K562 (cell line): ENCODE measurements around the gene STX2. TPM values are rescaled to one million over a fixed set of nuclear protein-coding genes. Genes with fewer than 3 reads are reported as not detected.

ENCODE experiments used
- ATAC-seq: fragments of 200-7000 bp; cut with Tn5 transposase; 3 replicates; pipeline ENCODE4 v1.9.1; 2020; ENCODE audit warnings: moderate library complexity
- BruUV-seq: library from RNA; stranded (reverse); fragments of 400-500 nt; replicated peaks from 2 replicates; lab custom pipeline; 2021; lab: Mats Ljungman, UMichigan
- CTCF ChIA-PET: fragments of 300-600 bp; formaldehyde crosslinking; extraction: SDS; loops from one replicate; lab custom pipeline; 2021; ENCODE audit warnings: low intra/inter-chr PET ratio; lab: Yijun Ruan, JAX
- POLR2A ChIA-PET: fragments of 300-600, 350-650 bp; sonication (Branson Sonifier 250); formaldehyde crosslinking; extraction: SDS; loops from one replicate; lab custom pipeline; 2021; ENCODE audit warnings: antibody characterized with exemption, inconsistent platforms; lab: Yijun Ruan, JAX
- DNase-seq, 4 experiments: peaks; one replicate each; pipeline versions ENCODE4 v3.0.0 to v3.0.0-alpha.2; 2011 to 2018; ENCODE audit warnings: low spot score in 3 of 4, mixed read lengths in 3 of 4; ENCODE audit errors: extremely low read depth in 1 of 4
- FAIRE-seq: peaks from 2 replicates; lab custom pipeline; 2011; peaks lifted over from hg19 to GRCh38; lab: Jason Lieb, UNC
- H2AFZ ChIP-seq: 2 replicates; pipeline ENCODE4 v1.6.0; 2011; ENCODE audit warnings: low read depth, low read length, control low read depth, inconsistent platforms
- H3K27ac ChIP-seq: fragments of 200-600 bp; 3 replicates; pipeline ENCODE4 v1.8.0; 2011; ENCODE audit warnings: low read depth, mild to moderate bottlenecking, control low read depth, inconsistent platforms, low read length, moderate library complexity, mixed read lengths; ENCODE audit errors: extremely low read depth
- H3K27me3 ChIP-seq, 2 experiments: fragments of 300-600 bp in 1 of 2; 2 replicates in 1 of 2; 3 replicates in 1 of 2; pipeline versions ENCODE4 v1.6.0 to v1.8.0; 2011; ENCODE audit warnings: inconsistent platforms in 2 of 2, low read length in 2 of 2, mild to moderate bottlenecking in 1 of 2, mixed read lengths in 1 of 2, moderate library complexity in 1 of 2; ENCODE audit not compliant: control insufficient read depth in 2 of 2, insufficient read depth in 2 of 2
- H3K36me3 ChIP-seq: fragments of 300-600 bp; 3 replicates; pipeline ENCODE4 v1.8.0; 2011; ENCODE audit warnings: mild to moderate bottlenecking, low read length, inconsistent platforms; ENCODE audit not compliant: control insufficient read depth, insufficient read depth
- H3K4me1 ChIP-seq, 2 experiments: fragments of 200-600 bp in 1 of 2; replicated peaks in 1 of 2; 2 replicates in 1 of 2; 3 replicates in 1 of 2; pipeline versions ENCODE4 v1.5.1 to v1.8.0; 2011; ENCODE audit warnings: inconsistent platforms in 2 of 2, low read length in 2 of 2, mild to moderate bottlenecking in 1 of 2, mixed read lengths in 1 of 2, moderate library complexity in 1 of 2; ENCODE audit not compliant: control insufficient read depth in 2 of 2, insufficient read depth in 2 of 2
- H3K4me2 ChIP-seq: 2 replicates; pipeline ENCODE4 v1.6.1; 2011; ENCODE audit warnings: low read length, control low read depth, inconsistent platforms, mixed read lengths; ENCODE audit not compliant: insufficient read depth
- H3K4me3 ChIP-seq: fragments of 200-600 bp; sonication (generic), shearing (Covaris generic); 2 replicates; pipeline ENCODE4 v1.5.1; 2016; ENCODE audit warnings: control low read depth, inconsistent platforms
- H3K79me2 ChIP-seq: fragments of 200-600 bp; 3 replicates; pipeline ENCODE4 v1.8.0; 2011; ENCODE audit warnings: low read length, inconsistent platforms; ENCODE audit not compliant: control insufficient read depth, insufficient read depth
- H3K9ac ChIP-seq, 2 experiments: 2 replicates each; pipeline versions ENCODE4 v1.6.0 to v1.6.1; 2011; ENCODE audit warnings: low read depth in 2 of 2, low read length in 2 of 2, control low read depth in 1 of 2, inconsistent platforms in 1 of 2, mild to moderate bottlenecking in 1 of 2, mixed read lengths in 1 of 2; ENCODE audit not compliant: insufficient read depth in 1 of 2
- H3K9me1 ChIP-seq: one replicate; pipeline ENCODE4 v1.6.0; 2011; ENCODE audit warnings: inconsistent platforms, mild to moderate bottlenecking, low read length, moderate library complexity; ENCODE audit not compliant: control insufficient read depth, insufficient read depth
- H3K9me3 ChIP-seq: replicated peaks from 2 replicates; pipeline ENCODE4 v1.5.1; 2011; ENCODE audit warnings: low read depth, low read length, inconsistent platforms; ENCODE audit not compliant: control insufficient read depth, insufficient read depth
- H4K20me1 ChIP-seq: replicated peaks from 2 replicates; pipeline ENCODE4 v1.6.1; 2011; ENCODE audit warnings: low read length, inconsistent platforms, mixed read lengths; ENCODE audit not compliant: control insufficient read depth, insufficient read depth
- CTCF ChIP-seq, 3 experiments: IDR thresholded peaks in 2 of 3; conservative IDR thresholded peaks in 1 of 3; 2 replicates each; pipeline ENCODE4 v1.5.1; 2011 to 2012; ENCODE audit warnings: low read length in 3 of 3, mild to moderate bottlenecking in 3 of 3, control low read depth in 2 of 3, improper control_type of control experiment in 1 of 3, inconsistent platforms in 1 of 3, low read depth in 1 of 3, mixed read lengths in 1 of 3, moderate library complexity in 1 of 3; ENCODE audit not compliant: insufficient read depth in 2 of 3
- CTCFL ChIP-seq: IDR thresholded peaks from 2 replicates; pipeline ENCODE4 v1.6.1; 2011; ENCODE audit warnings: borderline replicate concordance, low read depth, mild to moderate bottlenecking, moderate library complexity, low read length; ENCODE audit not compliant: insufficient read depth, poor library complexity, severe bottlenecking
- MYBL2 ChIP-seq, 2 experiments: fragments of 450-650 bp in 1 of 2; sonication (generic) in 1 of 2; formaldehyde crosslinking in 1 of 2; IDR thresholded peaks; 2 replicates each; pipeline versions ENCODE4 v1.6.1 to v1.8.1; 2017 to 2022; ENCODE audit warnings: borderline replicate concordance in 1 of 2, inconsistent platforms in 1 of 2, low read depth in 1 of 2, mild to moderate bottlenecking in 1 of 2, missing genetic modification reagents in 1 of 2, moderate library complexity in 1 of 2
- NCOA2 ChIP-seq, 2 experiments: fragments of 450-650 bp; IDR thresholded peaks; 2 replicates each; pipeline ENCODE4 v1.6.1; 2018; ENCODE audit warnings: mild to moderate bottlenecking in 2 of 2, moderate library complexity in 1 of 2; ENCODE audit not compliant: partially characterized antibody in 2 of 2
- OTX1 ChIP-seq: fragments of 450-650 bp; formaldehyde crosslinking; IDR thresholded peaks from 2 replicates; pipeline ENCODE4 v1.4.0; 2022; ENCODE audit warnings: mild to moderate bottlenecking
- SMARCA5 ChIP-seq: fragments of 450-650 bp; IDR thresholded peaks from 2 replicates; pipeline ENCODE4 v1.6.1; 2016
- ZNF133 ChIP-seq: fragments of 250-450 bp; sonication (Bioruptor Pico); IDR thresholded peaks from 2 replicates; pipeline ENCODE4 v1.4.0; 2020; ENCODE audit warnings: mild to moderate bottlenecking
- ZNF143 ChIP-seq: sonication (generic); formaldehyde crosslinking; IDR thresholded peaks from 2 replicates; pipeline ENCODE4 v1.9.0; 2022; ENCODE audit warnings: mild to moderate bottlenecking, missing genetic modification reagents
- WGBS: fragments of 100-300 bp; shearing (Covaris generic); methylation state at CpG from one replicate; pipeline ENCODE4 v1.1.6; 2016; ENCODE audit warnings: low coverage, mixed read lengths; ENCODE audit not compliant: insufficient coverage; ENCODE audit errors: missing lambda C conversion rate; 5-methylcytosine and 5-hydroxymethylcytosine counted together
- in situ Hi-C: fragments of 300-500 bp; cut with MboI; formaldehyde crosslinking; loops from 4 replicates; pipeline ENCODE4 v1.15.0; 2018; ENCODE audit warnings: inconsistent platforms, mixed read lengths
- intact Hi-C: fragments of 100-400 bp; cut with micrococcal nuclease; formaldehyde crosslinking; loops from 2 replicates; pipeline ENCODE4 v1.14.2; 2022
- polyA plus RNA-seq, 8 experiments: library from polyadenylated mRNA; depleted of rRNA in 4 of 8; stranded (reverse) in 5 of 8; unstranded in 3 of 8; fragments of >200 nt; fragmentation: Nextera tagmentation in 2 of 8; fragmentation: Illumina TruSeq in 1 of 8; extraction: Ambion mirVana in 2 of 8; extraction: Trizol in 1 of 8; gene quantifications; 2 replicates each; pipeline versions ENCODE4 v1.2.1 to v1.2.3, GENCODE V29; 2011 to 2014; ENCODE audit warnings: inconsistent platforms in 1 of 8, missing spikeins in 1 of 8
- total RNA-seq, 7 experiments: library from RNA; depleted of rRNA in 6 of 7; stranded (reverse); fragments of >200 nt in 6 of 7; fragmentation: Illumina TruSeq in 2 of 7; extraction: Trizol in 2 of 7; gene quantifications; 2 replicates each; pipeline versions ENCODE4 v1.2.1 to v1.2.3, GENCODE V29; 2011 to 2021; ENCODE audit warnings: low replicate concordance in 1 of 7
- TF ChIP-seq, protein P1 (sequence below): sonication (generic); formaldehyde crosslinking; IDR thresholded peaks from 2 replicates; pipeline ENCODE4 v1.8.1; 2022; ENCODE audit warnings: missing genetic modification reagents
- TF ChIP-seq, protein P2 (sequence below): sonication (generic); formaldehyde crosslinking; IDR thresholded peaks from 2 replicates; pipeline ENCODE4 v1.4.0; 2020; ENCODE audit warnings: mild to moderate bottlenecking, missing genetic modification reagents

STX2 gene
- total and polyA plus RNA-seq, 9 of the 15 experiments (the other 6 are each of a cell fraction or from before 2014, with no cell fraction given) = 22.2 to 54.6 (median 30.8) TPM

- CTCF ChIA-PET = interaction anchor here (0.6 kb wide), 1 partner anchor 20 kb away, joined by 4 read pairs; the partner anchor contains the start of gene STX2
- BruUV-seq = no TSS peak
- Histone ChIP-seq H3K36me3 (peaks cover 68% of the 10 kb centered on the region), H2AFZ (no peak overlapping the region), H3K9me1 (no peaks in the 10 kb centered on the region), H3K9me3 (no peaks in the 10 kb centered on the region), H3K27me3 (no peaks in the 10 kb centered on the region), H3K4me3 (no peak overlapping the region), H3K4me2 (no peak overlapping the region), H3K79me2 (peaks cover 16% of the 10 kb centered on the region; the same call in 2 of the 3 replicates), H3K9ac (no peak overlapping the region), H3K27ac (no peak overlapping the region), H3K4me1 (peaks cover 0 to 11% of the 10 kb centered on the region in 2 experiments; a peak in 2 of 5 replicates), H4K20me1 (no peaks in the 10 kb centered on the region)
- ATAC-seq (peak; percentile 53), FAIRE-seq (no peak), DNase-seq (peak in 3 of 4 experiments; percentile 32 to 52 (median 48))
- POLR2A ChIA-PET = no interaction called here
- in situ Hi-C loops = no loop called here
- intact Hi-C loops = no loop called here
- 98% methylated on average over 22 of the region's 58 CpGs for WGBS
- TF ChIP-seq ZNF143 = no peak
- no peak for TF ChIP-seq NCOA2 (IDR thresholded peaks at IDR 0.05; ENCODE audit: partially characterized antibody in 2 of 2)
- no peak for TF ChIP-seq MYBL2 (IDR thresholded peaks at IDR 0.05; ENCODE audit: low read depth)
- no peak for TF ChIP-seq MYBL2 (CRISPR knock-in tag; IDR thresholded peaks at IDR 0.05; ENCODE audit: borderline replicate concordance)
- no peak for TF ChIP-seq SMARCA5
- TF ChIP-seq, protein P1, sequence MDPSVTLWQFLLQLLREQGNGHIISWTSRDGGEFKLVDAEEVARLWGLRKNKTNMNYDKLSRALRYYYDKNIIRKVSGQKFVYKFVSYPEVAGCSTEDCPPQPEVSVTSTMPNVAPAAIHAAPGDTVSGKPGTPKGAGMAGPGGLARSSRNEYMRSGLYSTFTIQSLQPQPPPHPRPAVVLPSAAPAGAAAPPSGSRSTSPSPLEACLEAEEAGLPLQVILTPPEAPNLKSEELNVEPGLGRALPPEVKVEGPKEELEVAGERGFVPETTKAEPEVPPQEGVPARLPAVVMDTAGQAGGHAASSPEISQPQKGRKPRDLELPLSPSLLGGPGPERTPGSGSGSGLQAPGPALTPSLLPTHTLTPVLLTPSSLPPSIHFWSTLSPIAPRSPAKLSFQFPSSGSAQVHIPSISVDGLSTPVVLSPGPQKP (CRISPR knock-in tag) = no peak
- no peak for TF ChIP-seq OTX1
- TF ChIP-seq CTCF (IDR thresholded peaks at IDR 0.05 in 2 of 3, conservative IDR thresholded peaks at IDR 0.05 in 1 of 3; ENCODE audit: insufficient read depth in 2 of 3, low read depth in 1 of 3, low read length in 3 of 3) = peak in 1 of 3 experiments; percentile 26; a peak in 1 of 6 replicates
- peak; percentile 10 for TF ChIP-seq CTCFL
- TF ChIP-seq ZNF133 (CRISPR knock-in tag) = no peak
- TF ChIP-seq, protein P2, sequence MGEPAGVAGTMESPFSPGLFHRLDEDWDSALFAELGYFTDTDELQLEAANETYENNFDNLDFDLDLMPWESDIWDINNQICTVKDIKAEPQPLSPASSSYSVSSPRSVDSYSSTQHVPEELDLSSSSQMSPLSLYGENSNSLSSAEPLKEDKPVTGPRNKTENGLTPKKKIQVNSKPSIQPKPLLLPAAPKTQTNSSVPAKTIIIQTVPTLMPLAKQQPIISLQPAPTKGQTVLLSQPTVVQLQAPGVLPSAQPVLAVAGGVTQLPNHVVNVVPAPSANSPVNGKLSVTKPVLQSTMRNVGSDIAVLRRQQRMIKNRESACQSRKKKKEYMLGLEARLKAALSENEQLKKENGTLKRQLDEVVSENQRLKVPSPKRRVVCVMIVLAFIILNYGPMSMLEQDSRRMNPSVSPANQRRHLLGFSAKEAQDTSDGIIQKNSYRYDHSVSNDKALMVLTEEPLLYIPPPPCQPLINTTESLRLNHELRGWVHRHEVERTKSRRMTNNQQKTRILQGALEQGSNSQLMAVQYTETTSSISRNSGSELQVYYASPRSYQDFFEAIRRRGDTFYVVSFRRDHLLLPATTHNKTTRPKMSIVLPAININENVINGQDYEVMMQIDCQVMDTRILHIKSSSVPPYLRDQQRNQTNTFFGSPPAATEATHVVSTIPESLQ = no peak
Measured at GRCh38 chr12:130818635-130819576, 20.1 kb downstream of the STX2 start.
